Iris pigment epithelial cell (primary cell): ENCODE data around the gene BORCS5.

Experiments used
- DNase-seq: peaks from one replicate; pipeline ENCODE4 v3.0.0-alpha.2; 2011; ENCODE audit warnings: low read depth

The BORCS5 gene

GRCh38 chr12:12353276-12353675 is 3.6 kb upstream of the BORCS5 start:
- no peak for DNase-seq

GRCh38 chr12:12353807-12354206 is 3.1 kb upstream of the BORCS5 start:
- DNase-seq, result no peak

GRCh38 chr12:12356467-12356895 is 397 bp upstream of the BORCS5 start:
- DNase-seq, result no peak

- no peak for DNase-seq
These were observed 1.0 kb downstream of the BORCS5 start for GRCh38 chr12:12357719-12358461.

GRCh38 chr12:12358528-12358927 is 1.6 kb downstream of the BORCS5 start:
- no peak for DNase-seq

GRCh38 chr12:12364787-12365445 is 8.0 kb downstream of the BORCS5 start:
- DNase-seq, result no peak

GRCh38 chr12:12365446-12365802 is 8.5 kb downstream of the BORCS5 start:
- no peak for DNase-seq

GRCh38 chr12:12365931-12366431 is 9.1 kb downstream of the BORCS5 start:
- DNase-seq, result peak; percentile 49

- DNase-seq, result no peak
These were observed 10.0 kb downstream of the BORCS5 start for GRCh38 chr12:12366701-12367481.

- no peak for DNase-seq
These were observed 10.7 kb downstream of the BORCS5 start for GRCh38 chr12:12367482-12367998.

GRCh38 chr12:12372946-12373722 is 16.3 kb downstream of the BORCS5 start:
- DNase-seq, result no peak

- DNase-seq, result peak; percentile 79
These were observed 20.0 kb downstream of the BORCS5 start for GRCh38 chr12:12376646-12377448.

GRCh38 chr12:12378616-12379015 is 21.7 kb downstream of the BORCS5 start:
- DNase-seq, result no peak

- DNase-seq, result no peak
These were observed 23.2 kb downstream of the BORCS5 start for GRCh38 chr12:12379831-12380730.

GRCh38 chr12:12380949-12381593 is 24.2 kb downstream of the BORCS5 start:
- DNase-seq, result no peak

GRCh38 chr12:12381982-12382381 is 25.1 kb downstream of the BORCS5 start:
- no peak for DNase-seq

GRCh38 chr12:12384571-12385340 is 27.9 kb downstream of the BORCS5 start:
- DNase-seq, result no peak

GRCh38 chr12:12387501-12387900 is 30.6 kb downstream of the BORCS5 start:
- peak; percentile 77 for DNase-seq
